GM12878 (cell line): ENCODE results near the gene BTNL9.

Experiments
- ATF7 ChIP-seq: fragments of 450-650 bp; IDR thresholded peaks from 2 replicates; pipeline ENCODE4 v1.6.1; 2016; ENCODE audit warnings: low read depth, mild to moderate bottlenecking
- CTCF ChIP-seq, 3 experiments: IDR thresholded peaks in 2 of 3; conservative IDR thresholded peaks in 1 of 3; 2 replicates each; pipeline ENCODE4 v1.5.1; 2011; ENCODE audit warnings: low read depth in 3 of 3, low read length in 3 of 3, mild to moderate bottlenecking in 3 of 3, control low read depth in 2 of 3, moderate library complexity in 2 of 3, inconsistent platforms in 1 of 3, mixed read lengths in 1 of 3; ENCODE audit not compliant: control insufficient read depth in 2 of 3, insufficient read depth in 1 of 3; ENCODE audit errors: extremely low read depth in 1 of 3
- NFIC ChIP-seq: IDR thresholded peaks from 2 replicates; pipeline ENCODE4 v1.6.1; 2012; ENCODE audit warnings: low read depth, mild to moderate bottlenecking, inconsistent platforms, low read length, moderate library complexity
- SMARCA5 ChIP-seq: fragments of 450-650 bp; IDR thresholded peaks from 2 replicates; pipeline ENCODE4 v1.6.1; 2017; ENCODE audit warnings: mild to moderate bottlenecking
- TCF12 ChIP-seq: IDR thresholded peaks from 2 replicates; pipeline ENCODE4 v1.6.1; 2011; ENCODE audit warnings: low read depth, mild to moderate bottlenecking, low read length
- TCF7 ChIP-seq: IDR thresholded peaks from 2 replicates; pipeline ENCODE4 v1.6.1; 2014; ENCODE audit warnings: antibody characterized with exemption, borderline replicate concordance
- ZNF687 ChIP-seq: fragments of 450-650 bp; IDR thresholded peaks from 2 replicates; pipeline ENCODE4 v1.6.1; 2017; ENCODE audit warnings: mild to moderate bottlenecking, moderate library complexity

- no peak for TF ChIP-seq CTCF (IDR thresholded peaks at IDR 0.05 in 2 of 3, conservative IDR thresholded peaks at IDR 0.05 in 1 of 3; ENCODE audit: control insufficient read depth in 2 of 3, extremely low read depth in 1 of 3, insufficient read depth in 1 of 3, low read depth in 3 of 3, low read length in 3 of 3)
- no peak for TF ChIP-seq SMARCA5
- TF ChIP-seq ATF7: no peak
- no peak for TF ChIP-seq TCF7
- TF ChIP-seq NFIC: no peak
- no peak for TF ChIP-seq ZNF687
- TF ChIP-seq TCF12: no peak
Measured at GRCh38 chr5:181039931-181040630, at the start of gene BTNL9.
